ENCODE data around the gene ZNF362. TPM values are rescaled to one million over a fixed set of nuclear protein-coding genes. Genes with fewer than 3 reads are reported as not detected.

Gene ZNF362
- total RNA-seq, 1 experiment from 2014 or later = 11.1 TPM

DNA sequence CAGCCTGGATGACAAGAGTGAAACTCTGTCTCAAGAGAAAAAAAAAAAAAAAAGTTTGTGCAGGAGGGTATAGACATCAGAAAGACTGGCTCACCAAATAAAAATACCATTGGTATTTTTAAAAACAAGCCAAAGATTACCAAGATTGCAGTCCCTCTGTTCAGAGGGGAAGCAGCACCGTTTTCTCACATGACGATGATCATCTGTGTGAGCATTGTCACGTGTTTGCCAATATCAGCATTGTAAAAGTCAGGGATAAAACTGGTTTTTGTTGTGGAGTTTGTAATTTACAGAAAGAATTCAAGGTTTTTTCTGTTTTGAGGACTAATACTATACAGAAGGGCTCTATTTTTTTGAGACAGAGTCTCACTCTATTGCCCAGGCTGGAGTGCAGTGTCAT lies 26.5 kb downstream of the ZNF362 start:
- no peaks in the 10 kb centered on the region for H3K36me3 ChIP-seq (ENCODE audit: control insufficient read depth in 1 of 2, insufficient read depth in 2 of 2, low read length in 2 of 2)
- no peaks in the 10 kb centered on the region for H4K20me1 ChIP-seq (ENCODE audit: insufficient read depth)
- RAD21 ChIA-PET (ENCODE audit: low non-redundant PET in 1 of 2, low total read pairs in 2 of 2, uncharacterized antibody in 2 of 2, unreplicated experiment in 2 of 2) = no interaction called here
- H3K27ac ChIP-seq (ENCODE audit: low read depth, low read length) = no peak overlapping the region
- ATAC-seq (no peak), DNase-seq (ENCODE audit: low read depth, low spot score) (no peak)
- no peaks in the 10 kb centered on the region for H3K9me3 ChIP-seq (ENCODE audit: control insufficient read depth in 1 of 2, insufficient read depth in 1 of 2, low read depth in 1 of 2, low read length in 2 of 2)
- CTCF ChIA-PET = interaction anchor here (1.7 kb wide), 1 partner anchor 13 kb away, joined by 5 read pairs; no protein-coding TSS in a partner anchor
- H2AFZ ChIP-seq (ENCODE audit: low read depth, low read length, poor library complexity, severe bottlenecking) = no peak overlapping the region
- no peak overlapping the region for H3K4me2 ChIP-seq (ENCODE audit: low read length)
- no peaks in the 10 kb centered on the region for H3K79me2 ChIP-seq (ENCODE audit: insufficient read depth, low read length)
- no peaks in the 10 kb centered on the region for H3K4me1 ChIP-seq (ENCODE audit: control insufficient read depth in 1 of 2, insufficient read depth in 2 of 2, low read length in 2 of 2)
- no peaks in the 10 kb centered on the region for H3K27me3 ChIP-seq (ENCODE audit: insufficient read depth, low read length)
- H3K4me3 ChIP-seq (replicated peaks in 1 of 2; ENCODE audit: low read depth in 1 of 2, low read length in 2 of 2) = no peak overlapping the region
- POLR2A ChIA-PET = no interaction called here
- BruUV-seq (replicated peaks) = no TSS peak
- no peak for TF ChIP-seq EZH2phosphoT487 (IDR thresholded peaks at IDR 0.05; ENCODE audit: borderline replicate concordance)
- TF ChIP-seq SP1 (IDR thresholded peaks at IDR 0.05; ENCODE audit: low read depth) = no peak
- TF ChIP-seq SIN3A (IDR thresholded peaks at IDR 0.05; ENCODE audit: low read depth) = no peak
- TF ChIP-seq EGR1 (IDR thresholded peaks at IDR 0.05; ENCODE audit: low read depth) = no peak
- TF ChIP-seq CEBPB (IDR thresholded peaks at IDR 0.05; ENCODE audit: low read depth) = no peak
- TF ChIP-seq POLR2A (IDR thresholded peaks at IDR 0.05; ENCODE audit: borderline replicate concordance, extremely low read depth, insufficient read depth, insufficient read length) = no peak
- no peak for TF ChIP-seq CTCF (IDR thresholded peaks at IDR 0.05 in 2 of 3, conservative IDR thresholded peaks at IDR 0.05 in 1 of 3; ENCODE audit: borderline replicate concordance in 1 of 3, insufficient read depth in 1 of 3, low read depth in 2 of 3, low read length in 2 of 3)
- TF ChIP-seq ZNF274 (IDR thresholded peaks at IDR 0.05; ENCODE audit: low read depth, low read length) = no peak
- no peak for TF ChIP-seq MAX (IDR thresholded peaks at IDR 0.05)
- TF ChIP-seq CBX3 (IDR thresholded peaks at IDR 0.05; ENCODE audit: low read depth) = no peak
- TF ChIP-seq FOSL1 (IDR thresholded peaks at IDR 0.05; ENCODE audit: low read depth) = no peak
- TF ChIP-seq, protein P1, sequence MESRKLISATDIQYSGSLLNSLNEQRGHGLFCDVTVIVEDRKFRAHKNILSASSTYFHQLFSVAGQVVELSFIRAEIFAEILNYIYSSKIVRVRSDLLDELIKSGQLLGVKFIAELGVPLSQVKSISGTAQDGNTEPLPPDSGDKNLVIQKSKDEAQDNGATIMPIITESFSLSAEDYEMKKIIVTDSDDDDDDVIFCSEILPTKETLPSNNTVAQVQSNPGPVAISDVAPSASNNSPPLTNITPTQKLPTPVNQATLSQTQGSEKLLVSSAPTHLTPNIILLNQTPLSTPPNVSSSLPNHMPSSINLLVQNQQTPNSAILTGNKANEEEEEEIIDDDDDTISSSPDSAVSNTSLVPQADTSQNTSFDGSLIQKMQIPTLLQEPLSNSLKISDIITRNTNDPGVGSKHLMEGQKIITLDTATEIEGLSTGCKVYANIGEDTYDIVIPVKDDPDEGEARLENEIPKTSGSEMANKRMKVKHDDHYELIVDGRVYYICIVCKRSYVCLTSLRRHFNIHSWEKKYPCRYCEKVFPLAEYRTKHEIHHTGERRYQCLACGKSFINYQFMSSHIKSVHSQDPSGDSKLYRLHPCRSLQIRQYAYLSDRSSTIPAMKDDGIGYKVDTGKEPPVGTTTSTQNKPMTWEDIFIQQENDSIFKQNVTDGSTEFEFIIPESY (IDR thresholded peaks at IDR 0.05; ENCODE audit: extremely low read depth, insufficient replicate concordance, low read length) = no peak
- TF ChIP-seq, protein P2, sequence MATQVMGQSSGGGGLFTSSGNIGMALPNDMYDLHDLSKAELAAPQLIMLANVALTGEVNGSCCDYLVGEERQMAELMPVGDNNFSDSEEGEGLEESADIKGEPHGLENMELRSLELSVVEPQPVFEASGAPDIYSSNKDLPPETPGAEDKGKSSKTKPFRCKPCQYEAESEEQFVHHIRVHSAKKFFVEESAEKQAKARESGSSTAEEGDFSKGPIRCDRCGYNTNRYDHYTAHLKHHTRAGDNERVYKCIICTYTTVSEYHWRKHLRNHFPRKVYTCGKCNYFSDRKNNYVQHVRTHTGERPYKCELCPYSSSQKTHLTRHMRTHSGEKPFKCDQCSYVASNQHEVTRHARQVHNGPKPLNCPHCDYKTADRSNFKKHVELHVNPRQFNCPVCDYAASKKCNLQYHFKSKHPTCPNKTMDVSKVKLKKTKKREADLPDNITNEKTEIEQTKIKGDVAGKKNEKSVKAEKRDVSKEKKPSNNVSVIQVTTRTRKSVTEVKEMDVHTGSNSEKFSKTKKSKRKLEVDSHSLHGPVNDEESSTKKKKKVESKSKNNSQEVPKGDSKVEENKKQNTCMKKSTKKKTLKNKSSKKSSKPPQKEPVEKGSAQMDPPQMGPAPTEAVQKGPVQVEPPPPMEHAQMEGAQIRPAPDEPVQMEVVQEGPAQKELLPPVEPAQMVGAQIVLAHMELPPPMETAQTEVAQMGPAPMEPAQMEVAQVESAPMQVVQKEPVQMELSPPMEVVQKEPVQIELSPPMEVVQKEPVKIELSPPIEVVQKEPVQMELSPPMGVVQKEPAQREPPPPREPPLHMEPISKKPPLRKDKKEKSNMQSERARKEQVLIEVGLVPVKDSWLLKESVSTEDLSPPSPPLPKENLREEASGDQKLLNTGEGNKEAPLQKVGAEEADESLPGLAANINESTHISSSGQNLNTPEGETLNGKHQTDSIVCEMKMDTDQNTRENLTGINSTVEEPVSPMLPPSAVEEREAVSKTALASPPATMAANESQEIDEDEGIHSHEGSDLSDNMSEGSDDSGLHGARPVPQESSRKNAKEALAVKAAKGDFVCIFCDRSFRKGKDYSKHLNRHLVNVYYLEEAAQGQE (IDR thresholded peaks at IDR 0.05; ENCODE audit: low read depth) = no peak
- TF ChIP-seq TCF7L2 (IDR thresholded peaks at IDR 0.05; ENCODE audit: borderline replicate concordance, extremely low read depth, insufficient read depth, insufficient read length) = no peak
- TF ChIP-seq POLR2AphosphoS5 (IDR thresholded peaks at IDR 0.05; ENCODE audit: low read depth, low read length) = no peak
- no peak for TF ChIP-seq ELF1 (IDR thresholded peaks at IDR 0.05; ENCODE audit: borderline replicate concordance, low read depth)
- no peak for TF ChIP-seq ATF3 (IDR thresholded peaks at IDR 0.05)
- TF ChIP-seq JUND (IDR thresholded peaks at IDR 0.05) = no peak
- no peak for TF ChIP-seq SRF (IDR thresholded peaks at IDR 0.05; ENCODE audit: low read depth)
- no peak overlapping the region for H3K9ac ChIP-seq (ENCODE audit: low read length)
- no peaks in the 10 kb centered on the region for H3K9me2 ChIP-seq (ENCODE audit: insufficient read depth)
- intact Hi-C loops (cut with micrococcal nuclease) = no loop called here

All from HCT116 (cell line).